Breast epithelium (tissue), 3 donors: ENCODE data around the gene ACVR2A.

ENCODE experiments used
- CTCF ChIP-seq, 3 donors: fragments of 450-650 bp; IDR thresholded peaks; one replicate each; pipeline ENCODE4 v1.5.1; 2016 to 2017; ENCODE audit warnings: antibody characterized with exemption in 3 of 3, mild to moderate bottlenecking in 3 of 3, moderate library complexity in 3 of 3
- POLR2AphosphoS5 ChIP-seq, 3 donors: sonication (generic); formaldehyde crosslinking; IDR thresholded peaks; one replicate each; pipeline ENCODE4 v1.6.1; 2017; ENCODE audit warnings: antibody characterized with exemption in 3 of 3

DNA sequence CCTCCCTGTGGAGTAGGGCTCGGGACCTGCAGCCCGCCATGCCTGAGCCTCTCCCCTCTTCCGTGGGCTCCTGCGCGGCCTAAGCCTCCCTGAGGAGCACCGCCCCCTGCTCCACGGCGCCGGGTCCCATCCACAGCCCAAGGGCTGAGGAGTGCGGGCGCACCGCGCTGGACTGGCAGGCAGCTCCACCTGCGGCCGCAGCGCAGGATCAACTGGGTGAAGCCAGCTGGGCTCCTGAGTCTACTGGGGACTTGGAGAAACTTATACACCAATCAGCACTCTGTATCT is 17.8 kb upstream of the ACVR2A start:
- TF ChIP-seq CTCF (IDR thresholded peaks at IDR 0.05) (no peak), POLR2AphosphoS5 (IDR thresholded peaks at IDR 0.05) (no peak)
